Endothelial cell (in vitro differentiated cells): ENCODE data around the gene NEU4. TPM values are rescaled to one million over a fixed set of nuclear protein-coding genes. Genes with fewer than 3 reads are reported as not detected.

Experiments used
- DNase-seq: peaks from one replicate; pipeline ENCODE4 v3.0.0; 2021; ENCODE audit warnings: low spot score
- H3K27ac Mint-ChIP-seq: one replicate; pipeline ENCODE4 v1.8.0; 2021; ENCODE audit warnings: mixed read lengths, inconsistent platforms; ENCODE audit not compliant: unreplicated experiment
- H3K27me3 Mint-ChIP-seq: one replicate; pipeline ENCODE4 v1.8.0; 2021; ENCODE audit warnings: mild to moderate bottlenecking, moderate library complexity, mixed read lengths, inconsistent platforms; ENCODE audit not compliant: unreplicated experiment
- H3K36me3 Mint-ChIP-seq: one replicate; pipeline ENCODE4 v1.8.0; 2021; ENCODE audit warnings: mild to moderate bottlenecking, low read depth, mixed read lengths, inconsistent platforms; ENCODE audit not compliant: unreplicated experiment
- H3K4me1 Mint-ChIP-seq: one replicate; pipeline ENCODE4 v1.8.0; 2021; ENCODE audit warnings: mild to moderate bottlenecking, mixed read lengths, inconsistent platforms; ENCODE audit not compliant: unreplicated experiment
- H3K4me3 Mint-ChIP-seq: one replicate; pipeline ENCODE4 v1.8.0; 2021; ENCODE audit warnings: mild to moderate bottlenecking, mixed read lengths, inconsistent platforms; ENCODE audit not compliant: unreplicated experiment
- H3K9me3 Mint-ChIP-seq: one replicate; pipeline ENCODE4 v1.8.0; 2021; ENCODE audit warnings: mixed read lengths, inconsistent platforms; ENCODE audit not compliant: unreplicated experiment
- total RNA-seq: library from RNA; stranded (reverse); fragmentation: NEBNext Ultra II Directional; extraction: Animal tissue kit (Norgen Biotek cat#: 25700); gene quantifications from one replicate; pipeline ENCODE4 v1.2.1, GENCODE V29; 2021; ENCODE audit not compliant: unreplicated experiment
- TF ChIP-seq, protein P1 (sequence below): fragments of 200-600 bp; sonication (generic); IDR thresholded peaks from one replicate; pipeline ENCODE4 v1.5.0; 2021; ENCODE audit warnings: antibody characterized with exemption; ENCODE audit not compliant: unreplicated experiment

The NEU4 gene
- total RNA-seq, 1 donor from 2014 or later, result 0.33 TPM

DNA sequence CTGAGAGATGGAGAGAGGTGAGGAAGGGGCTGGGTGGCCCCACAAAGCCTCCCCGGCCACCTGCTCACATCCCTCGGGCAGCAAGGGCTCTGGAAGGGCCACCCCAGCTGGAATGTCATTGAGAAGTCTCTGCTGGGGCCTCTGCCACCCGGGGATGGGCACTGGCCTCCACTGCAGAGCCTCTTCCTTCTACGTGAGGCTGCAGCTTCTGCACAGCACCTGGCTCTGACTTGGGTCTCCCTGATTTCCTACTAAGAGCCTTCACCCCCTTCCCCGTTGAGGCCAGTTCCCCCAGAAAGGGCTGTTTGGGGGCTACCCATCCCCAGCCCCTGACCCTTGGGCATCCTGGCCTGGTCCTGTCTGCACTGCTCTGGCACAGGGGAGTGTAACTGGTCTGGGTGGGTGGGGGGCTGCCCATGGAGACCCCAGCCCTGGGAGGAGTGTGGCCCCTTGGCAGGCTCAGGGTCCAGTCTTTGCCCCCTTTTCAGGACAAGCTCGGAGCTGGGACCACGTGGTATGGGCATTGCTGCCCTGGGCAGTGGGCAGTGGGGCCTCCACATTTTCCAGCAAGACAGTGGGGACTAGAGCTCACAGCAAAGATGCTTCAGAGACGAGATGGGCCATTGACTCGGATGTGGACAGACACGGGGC, 44.1 kb downstream of the NEU4 start:
- H3K36me3 Mint-ChIP-seq, result no peaks in the 10 kb centered on the region
- peaks cover 5% of the 10 kb centered on the region for H3K27me3 Mint-ChIP-seq
- no peak overlapping the region for H3K27ac Mint-ChIP-seq
- no peak for DNase-seq
- TF ChIP-seq, protein P1, sequence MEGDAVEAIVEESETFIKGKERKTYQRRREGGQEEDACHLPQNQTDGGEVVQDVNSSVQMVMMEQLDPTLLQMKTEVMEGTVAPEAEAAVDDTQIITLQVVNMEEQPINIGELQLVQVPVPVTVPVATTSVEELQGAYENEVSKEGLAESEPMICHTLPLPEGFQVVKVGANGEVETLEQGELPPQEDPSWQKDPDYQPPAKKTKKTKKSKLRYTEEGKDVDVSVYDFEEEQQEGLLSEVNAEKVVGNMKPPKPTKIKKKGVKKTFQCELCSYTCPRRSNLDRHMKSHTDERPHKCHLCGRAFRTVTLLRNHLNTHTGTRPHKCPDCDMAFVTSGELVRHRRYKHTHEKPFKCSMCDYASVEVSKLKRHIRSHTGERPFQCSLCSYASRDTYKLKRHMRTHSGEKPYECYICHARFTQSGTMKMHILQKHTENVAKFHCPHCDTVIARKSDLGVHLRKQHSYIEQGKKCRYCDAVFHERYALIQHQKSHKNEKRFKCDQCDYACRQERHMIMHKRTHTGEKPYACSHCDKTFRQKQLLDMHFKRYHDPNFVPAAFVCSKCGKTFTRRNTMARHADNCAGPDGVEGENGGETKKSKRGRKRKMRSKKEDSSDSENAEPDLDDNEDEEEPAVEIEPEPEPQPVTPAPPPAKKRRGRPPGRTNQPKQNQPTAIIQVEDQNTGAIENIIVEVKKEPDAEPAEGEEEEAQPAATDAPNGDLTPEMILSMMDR, result no peak
- no peaks in the 10 kb centered on the region for H3K9me3 Mint-ChIP-seq
- H3K4me3 Mint-ChIP-seq, result no peak overlapping the region
- no peaks in the 10 kb centered on the region for H3K4me1 Mint-ChIP-seq

DNA sequence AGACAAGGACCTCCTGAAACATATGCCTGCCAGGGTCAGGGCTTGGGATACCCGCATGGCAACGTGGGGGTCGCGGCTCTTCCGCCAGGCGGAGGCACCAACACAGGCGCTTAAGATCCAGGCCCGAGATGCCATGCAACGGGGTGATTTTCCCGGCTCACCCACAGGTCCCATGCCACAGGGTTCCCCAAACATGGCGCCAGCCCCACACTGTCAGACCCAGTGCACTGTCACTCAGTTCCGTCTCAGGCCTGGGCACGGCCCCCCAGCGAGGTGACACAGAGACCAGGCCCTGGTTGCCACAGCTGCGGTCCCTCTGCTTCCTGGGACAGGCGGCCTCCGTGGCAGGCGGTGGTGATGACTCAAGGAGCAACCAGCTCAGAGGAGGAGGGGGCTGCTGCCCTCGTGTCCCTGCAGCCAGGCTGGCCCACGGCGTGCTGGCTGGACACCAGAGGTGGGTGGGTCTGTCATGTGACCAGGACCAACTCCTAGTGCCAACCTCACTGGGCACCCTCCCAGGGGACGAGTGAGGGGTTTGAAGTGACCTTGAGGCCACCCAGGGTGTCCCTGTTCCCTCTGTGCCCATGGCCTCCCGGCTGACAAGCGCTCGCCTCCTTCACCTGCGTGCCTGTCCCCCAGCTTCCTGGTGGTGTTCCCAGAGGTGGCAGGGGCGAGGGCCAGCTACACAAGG, 44.8 kb downstream of the NEU4 start:
- Mint-ChIP-seq H3K9me3 (no peaks in the 10 kb centered on the region), H3K36me3 (no peaks in the 10 kb centered on the region), H3K27ac (no peak overlapping the region), H3K27me3 (peaks cover 6% of the 10 kb centered on the region), H3K4me1 (no peaks in the 10 kb centered on the region), H3K4me3 (no peak overlapping the region)
- TF ChIP-seq, protein P1, result no peak
- no peak for DNase-seq

DNA sequence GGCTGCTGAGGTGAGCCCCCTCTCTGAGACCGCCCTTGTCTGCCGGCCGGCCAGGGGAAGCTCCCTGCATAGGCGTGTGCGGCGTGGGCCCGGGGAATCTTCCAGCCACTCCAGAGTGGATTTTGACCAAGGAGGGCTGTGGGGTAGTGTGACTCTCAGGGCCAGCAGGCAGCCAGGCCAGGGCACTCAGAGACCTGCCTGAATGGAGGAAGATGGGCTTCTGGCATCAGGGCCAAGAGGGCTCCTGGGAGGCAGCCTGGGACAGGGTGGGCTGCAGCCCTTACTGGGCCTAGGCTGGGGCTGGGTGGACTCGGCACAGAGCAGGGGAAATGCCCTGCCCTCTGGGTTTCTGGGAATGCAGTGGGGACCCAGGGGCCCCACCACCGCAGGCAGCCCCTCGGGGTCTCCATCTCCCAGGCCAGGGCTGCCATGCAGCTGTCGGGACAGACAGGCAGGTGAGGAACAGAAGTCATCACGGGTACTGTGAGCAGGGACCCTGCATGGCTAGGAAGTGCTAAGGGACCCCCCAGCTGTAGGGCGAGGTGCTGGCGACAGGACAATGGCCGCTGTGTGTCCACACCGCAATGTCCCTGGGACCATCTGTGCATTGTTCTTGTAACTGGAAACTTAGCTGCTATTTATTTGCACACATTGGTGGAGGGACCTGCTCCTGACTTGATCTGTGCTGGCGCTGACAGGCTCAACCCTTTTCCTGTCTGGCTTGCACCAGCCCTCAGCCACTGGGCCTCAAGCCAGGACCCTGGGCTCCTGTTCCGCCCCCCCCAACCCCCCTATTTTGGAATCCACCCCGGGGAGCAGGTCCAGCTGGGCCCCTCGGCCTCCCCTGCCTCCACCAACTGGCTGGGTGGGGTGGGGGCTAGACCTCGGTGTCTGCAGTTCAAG, 45.6 kb downstream of the NEU4 start:
- Mint-ChIP-seq H3K9me3 (no peaks in the 10 kb centered on the region), H3K27ac (no peak overlapping the region), H3K4me1 (no peaks in the 10 kb centered on the region), H3K27me3 (peaks cover 6% of the 10 kb centered on the region), H3K36me3 (no peaks in the 10 kb centered on the region), H3K4me3 (no peak overlapping the region)
- DNase-seq, result peak; percentile 6
- TF ChIP-seq, protein P1, result no peak

GRCh38 chr2:241855245-241855887, 46.4 kb downstream of the NEU4 start:
- peaks cover 6% of the 10 kb centered on the region for H3K27me3 Mint-ChIP-seq
- no peak for DNase-seq
- H3K27ac Mint-ChIP-seq, result no peak overlapping the region
- no peak overlapping the region for H3K4me3 Mint-ChIP-seq
- no peaks in the 10 kb centered on the region for H3K9me3 Mint-ChIP-seq
- TF ChIP-seq, protein P1, result no peak
- no peaks in the 10 kb centered on the region for H3K4me1 Mint-ChIP-seq
- H3K36me3 Mint-ChIP-seq, result no peaks in the 10 kb centered on the region
